H1 (cell line): ENCODE measurements around the gene VPS35. TPM values are rescaled to one million over a fixed set of nuclear protein-coding genes. Genes with fewer than 3 reads are reported as not detected.

Experiments
- polyA plus RNA-seq, 7 experiments: library from polyadenylated mRNA; depleted of rRNA in 3 of 7; stranded (reverse) in 5 of 7; unstranded in 2 of 7; fragments of >200 nt in 5 of 7; fragments of 200-250 nt in 2 of 7; gene quantifications; 1 replicate in 5 of 7; 2 replicates in 1 of 7; 4 replicates in 1 of 7; pipeline versions ENCODE4 v1.2.1 to v1.2.3, GENCODE V29; 2011 to 2013; ENCODE audit warnings: missing spikeins in 2 of 7, mixed read lengths in 2 of 7
- total RNA-seq: library from RNA; stranded (reverse); fragmentation: NEBNext Ultra II Directional; extraction: Animal tissue kit (Norgen Biotek cat#: 25700); gene quantifications from 2 replicates; pipeline ENCODE4 v1.2.1, GENCODE V29; 2021
- TF ChIP-seq, protein P1 (sequence below): IDR thresholded peaks from 2 replicates; pipeline ENCODE4 v1.6.1; 2012; ENCODE audit warnings: inconsistent platforms

Gene VPS35
- total and polyA plus RNA-seq, 2 of the 8 experiments (the other 6 are each of a cell fraction or from before 2014, with no cell fraction given): 10.3 to 66.9 TPM

DNA sequence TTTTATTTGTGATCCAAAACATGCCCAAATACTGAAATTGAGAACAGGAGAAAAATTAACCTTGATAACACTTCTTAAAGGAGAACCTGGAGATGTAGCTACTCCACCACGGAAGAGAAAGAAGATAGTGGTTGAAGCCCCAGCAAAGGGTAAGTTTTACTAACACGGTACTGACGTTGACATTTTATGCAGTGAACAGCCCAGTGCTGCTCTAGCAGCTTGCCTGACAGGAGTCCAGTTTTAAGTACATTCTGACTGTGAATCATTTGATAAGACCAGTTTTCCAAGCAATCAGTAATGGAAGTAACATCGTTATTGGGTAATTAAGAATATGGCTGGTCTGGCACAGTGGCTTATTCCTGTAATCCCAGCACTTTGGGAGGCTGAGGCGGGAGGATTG lies 7.0 kb upstream of the VPS35 start (continued):
- TF ChIP-seq, protein P1, sequence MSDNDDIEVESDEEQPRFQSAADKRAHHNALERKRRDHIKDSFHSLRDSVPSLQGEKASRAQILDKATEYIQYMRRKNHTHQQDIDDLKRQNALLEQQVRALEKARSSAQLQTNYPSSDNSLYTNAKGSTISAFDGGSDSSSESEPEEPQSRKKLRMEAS: no peak
